Measurements from ENCODE around the gene NFAM1. TPM values are rescaled to one million over a fixed set of nuclear protein-coding genes. Genes with fewer than 3 reads are reported as not detected.

Gene NFAM1
- total and polyA plus RNA-seq, 9 donors: 0.36 to 3.5 (median 0.91) TPM

- H3K27ac ChIP-seq: no peak overlapping the region
These were observed 62.8 kb downstream of the NFAM1 start for GRCh38 chr22:42369250-42370041.

GRCh38 chr22:42368379-42369249, 63.6 kb downstream of the NFAM1 start:
- Histone ChIP-seq H3K4me3 (peak overlapping the region; percentile 42), H3K27me3 (no peaks in the 10 kb centered on the region), H3K9me3 (no peaks in the 10 kb centered on the region), H3K4me1 (ENCODE audit: insufficient read depth) (peaks cover 7% of the 10 kb centered on the region), H3K36me3 (no peaks in the 10 kb centered on the region), H3K27ac (no peak overlapping the region)
- intact Hi-C loops (cut with DNase I): no loop called here
- peak; percentile 17 to 51 (median 36) for DNase-seq
- 1 to 2% (median 1%) methylated on average over 59 to 86 of the region's 86 CpGs for WGBS, 3 donors
- TF ChIP-seq EP300 (IDR thresholded peaks at IDR 0.05) (no peak), POLR2A (IDR thresholded peaks at IDR 0.05) (no peak), CTCF (IDR thresholded peaks at IDR 0.05) (no peak)

More at GRCh38 chr22:42369250-42370041, 62.8 kb downstream of the NFAM1 start:
- peaks cover 7% of the 10 kb centered on the region for H3K4me1 ChIP-seq (ENCODE audit: insufficient read depth)
- H3K36me3 ChIP-seq: no peaks in the 10 kb centered on the region
- H3K4me3 ChIP-seq: peak overlapping the region; percentile 42
- WGBS, 3 donors: 5 to 9% (median 7%) methylated on average over 30 to 42 of the region's 42 CpGs
- no peaks in the 10 kb centered on the region for H3K27me3 ChIP-seq
- TF ChIP-seq POLR2A (IDR thresholded peaks at IDR 0.05) (no peak), CTCF (IDR thresholded peaks at IDR 0.05) (no peak), EP300 (IDR thresholded peaks at IDR 0.05) (no peak)
- peak; percentile 84 to 89 (median 86) for DNase-seq
- no peaks in the 10 kb centered on the region for H3K9me3 ChIP-seq
- intact Hi-C loops (cut with DNase I): no loop called here

- Histone ChIP-seq H3K36me3 (no peaks in the 10 kb centered on the region), H3K27ac (no peak overlapping the region), H3K4me1 (ENCODE audit: insufficient read depth) (peaks cover 7% of the 10 kb centered on the region), H3K9me3 (no peaks in the 10 kb centered on the region), H3K27me3 (no peaks in the 10 kb centered on the region), H3K4me3 (peak overlapping the region; percentile 42)
- TF ChIP-seq CTCF (IDR thresholded peaks at IDR 0.05) (no peak), POLR2A (IDR thresholded peaks at IDR 0.05) (no peak), EP300 (IDR thresholded peaks at IDR 0.05) (no peak)
- DNase-seq: peak in 4 of 5 donors; percentile 34 to 63 (median 50)
- intact Hi-C loops (cut with DNase I): no loop called here
- WGBS, 3 donors: 13 to 23% (median 16%) methylated on average over 11 of the region's 11 CpGs
These were observed 64.2 kb downstream of the NFAM1 start for GRCh38 chr22:42367980-42368378.

- Histone ChIP-seq H3K9me3 (no peaks in the 10 kb centered on the region), H3K4me1 (ENCODE audit: insufficient read depth) (peaks cover 7% of the 10 kb centered on the region), H3K27ac (no peak overlapping the region), H3K27me3 (no peaks in the 10 kb centered on the region), H3K4me3 (no peak overlapping the region), H3K36me3 (no peaks in the 10 kb centered on the region)
- no peak for DNase-seq
- 61 to 80% (median 78%) methylated on average over 8 of the region's 8 CpGs for WGBS, 3 donors
- no peak for TF ChIP-seq EP300 (IDR thresholded peaks at IDR 0.05)
- no peak for TF ChIP-seq POLR2A (IDR thresholded peaks at IDR 0.05)
- no peak for TF ChIP-seq CTCF (IDR thresholded peaks at IDR 0.05)
- intact Hi-C loops (cut with DNase I): no loop called here
These were observed 65.2 kb downstream of the NFAM1 start for GRCh38 chr22:42366806-42367581.
